GM21390 (cell line): ENCODE measurements around the gene A1BG.
"Not testable (repeated sequence)": the region's sequence is repeated elsewhere in the genome, so short reads cannot be mapped to it uniquely, and the experiment has no call there.

Experiments
- ATAC-seq: cut with Tn5 transposase; IDR thresholded peaks from one replicate; pipeline ENCODE4 v1.9.1; 2021; ENCODE audit not compliant: unreplicated experiment

Gene A1BG

GRCh38 chr19:58336820-58337219 is 16.5 kb downstream of the A1BG start:
- ATAC-seq, result no peak

GRCh38 chr19:58336216-58336615 is 17.1 kb downstream of the A1BG start:
- no peak for ATAC-seq

GRCh38 chr19:58335630-58336029 is 17.7 kb downstream of the A1BG start:
- ATAC-seq, result no peak

- ATAC-seq, result no peak
Measured at GRCh38 chr19:58334691-58335249, 18.5 kb downstream of the A1BG start.

- no peak for ATAC-seq
Measured at GRCh38 chr19:58332697-58333096, 20.6 kb downstream of the A1BG start.

- ATAC-seq, result no peak
Measured at GRCh38 chr19:58330458-58330857, 22.8 kb downstream of the A1BG start.

- ATAC-seq, result no peak
Measured at GRCh38 chr19:58328999-58329398, 24.3 kb downstream of the A1BG start.

GRCh38 chr19:58326914-58327726 is 26.2 kb downstream of the A1BG start, which contains the start of gene ZSCAN22:
Gene ZSCAN22, plus strand, starts transcription at chr19:58326994. Its CDS starts 7,809 bp downstream, at chr19:58334803.
- peak; percentile 88 for ATAC-seq

- no peak for ATAC-seq
Measured at GRCh38 chr19:58326501-58326913, 26.8 kb downstream of the A1BG start.

GRCh38 chr19:58325311-58326022 is 27.8 kb downstream of the A1BG start:
- ATAC-seq, result no peak

GRCh38 chr19:58319241-58319640 is 34.1 kb downstream of the A1BG start:
- ATAC-seq, result no peak

GRCh38 chr19:58318297-58318696 is 35.0 kb downstream of the A1BG start:
- ATAC-seq, result no peak

- ATAC-seq, result no peak
Measured at GRCh38 chr19:58317476-58318072, 35.7 kb downstream of the A1BG start.

- ATAC-seq, result no peak
Measured at GRCh38 chr19:58315580-58315979, 37.7 kb downstream of the A1BG start.

GRCh38 chr19:58311345-58311865 is 41.9 kb downstream of the A1BG start:
- no peak for ATAC-seq

- ATAC-seq, result not testable (repeated sequence)
Measured at GRCh38 chr19:58310685-58311084, 42.6 kb downstream of the A1BG start.

GRCh38 chr19:58307736-58308135 is 45.6 kb downstream of the A1BG start:
- ATAC-seq, result no peak

GRCh38 chr19:58305932-58306323 is 47.4 kb downstream of the A1BG start:
- ATAC-seq, result no peak

GRCh38 chr19:58305065-58305931 is 48.0 kb downstream of the A1BG start, which contains the start of gene ERVK3-1:
Gene ERVK3-1, plus strand, starts transcription at chr19:58305377. Its CDS starts 6,792 bp downstream, at chr19:58312169.
- ATAC-seq, result peak; percentile 97

- ATAC-seq, result no peak
Measured at GRCh38 chr19:58304748-58305064, 48.6 kb downstream of the A1BG start.
